GM12891 (cell line): Measurements from ENCODE around the gene KIAA1958.

Experiments
- PAX5 ChIP-seq: IDR thresholded peaks from 2 replicates; pipeline ENCODE4 v1.6.1; 2011; ENCODE audit warnings: low read length, moderate library complexity, mild to moderate bottlenecking; ENCODE audit not compliant: insufficient read depth, severe bottlenecking
- POLR2A ChIP-seq: IDR thresholded peaks from 2 replicates; pipeline ENCODE4 v1.6.1; 2011; ENCODE audit warnings: low read depth, low read length, control low read depth
- POLR2AphosphoS5 ChIP-seq: IDR thresholded peaks from 2 replicates; pipeline ENCODE4 v1.6.1; 2011; ENCODE audit warnings: low read depth, low read length, control low read depth
- TAF1 ChIP-seq: IDR thresholded peaks from 2 replicates; pipeline ENCODE4 v1.6.1; 2011; ENCODE audit warnings: low read depth, low read length, control low read depth

DNA sequence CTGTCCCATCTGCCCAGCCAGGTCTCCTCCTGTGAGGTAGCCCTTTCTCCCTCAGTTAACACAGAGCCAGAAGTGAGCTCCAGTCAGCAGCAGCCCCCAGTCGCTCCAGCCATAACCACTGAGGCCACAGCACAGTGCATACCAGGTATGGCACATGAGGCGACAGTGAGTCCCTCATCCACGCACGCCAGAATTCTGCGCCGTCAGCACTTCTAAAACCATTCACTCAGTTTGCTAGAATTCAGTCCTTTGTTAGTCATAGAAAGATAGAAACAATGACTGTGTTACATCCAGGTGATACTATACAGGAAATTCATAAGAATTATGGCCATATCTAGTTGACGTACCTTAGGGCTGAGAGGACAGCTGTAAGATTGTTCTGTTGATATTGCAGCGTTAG, 88.5 kb downstream of the KIAA1958 start:
- TF ChIP-seq POLR2A, result no peak
- TF ChIP-seq POLR2AphosphoS5, result no peak
- no peak for TF ChIP-seq TAF1
- TF ChIP-seq PAX5, result no peak
